HUES6 (cell line): ENCODE results near the gene ZBTB22.

Experiments used
- H3K27ac ChIP-seq: 2 replicates; pipeline ENCODE4 v1.7.0; 2013; ENCODE audit warnings: low read depth, mild to moderate bottlenecking, low read length, inconsistent platforms
- H3K27me3 ChIP-seq: 2 replicates; pipeline ENCODE4 v1.6.1; 2013; ENCODE audit warnings: low read length; ENCODE audit not compliant: control insufficient read depth, insufficient read depth
- H3K36me3 ChIP-seq: 2 replicates; pipeline ENCODE4 v1.6.1; 2013; ENCODE audit warnings: low read length; ENCODE audit not compliant: control insufficient read depth, insufficient read depth
- H3K4me1 ChIP-seq: 2 replicates; pipeline ENCODE4 v1.6.1; 2013; ENCODE audit warnings: low read length; ENCODE audit not compliant: control insufficient read depth, insufficient read depth
- H3K4me3 ChIP-seq: 2 replicates; pipeline ENCODE4 v1.5.1; 2013; ENCODE audit warnings: low read depth, low read length
- H3K9ac ChIP-seq: one replicate; pipeline ENCODE4 v1.6.1; 2013; ENCODE audit warnings: mild to moderate bottlenecking, low read length
- H3K9me3 ChIP-seq: 2 replicates; pipeline ENCODE4 v1.6.1; 2013; ENCODE audit warnings: low read depth, low read length; ENCODE audit not compliant: control insufficient read depth, insufficient read depth

Gene ZBTB22

DNA sequence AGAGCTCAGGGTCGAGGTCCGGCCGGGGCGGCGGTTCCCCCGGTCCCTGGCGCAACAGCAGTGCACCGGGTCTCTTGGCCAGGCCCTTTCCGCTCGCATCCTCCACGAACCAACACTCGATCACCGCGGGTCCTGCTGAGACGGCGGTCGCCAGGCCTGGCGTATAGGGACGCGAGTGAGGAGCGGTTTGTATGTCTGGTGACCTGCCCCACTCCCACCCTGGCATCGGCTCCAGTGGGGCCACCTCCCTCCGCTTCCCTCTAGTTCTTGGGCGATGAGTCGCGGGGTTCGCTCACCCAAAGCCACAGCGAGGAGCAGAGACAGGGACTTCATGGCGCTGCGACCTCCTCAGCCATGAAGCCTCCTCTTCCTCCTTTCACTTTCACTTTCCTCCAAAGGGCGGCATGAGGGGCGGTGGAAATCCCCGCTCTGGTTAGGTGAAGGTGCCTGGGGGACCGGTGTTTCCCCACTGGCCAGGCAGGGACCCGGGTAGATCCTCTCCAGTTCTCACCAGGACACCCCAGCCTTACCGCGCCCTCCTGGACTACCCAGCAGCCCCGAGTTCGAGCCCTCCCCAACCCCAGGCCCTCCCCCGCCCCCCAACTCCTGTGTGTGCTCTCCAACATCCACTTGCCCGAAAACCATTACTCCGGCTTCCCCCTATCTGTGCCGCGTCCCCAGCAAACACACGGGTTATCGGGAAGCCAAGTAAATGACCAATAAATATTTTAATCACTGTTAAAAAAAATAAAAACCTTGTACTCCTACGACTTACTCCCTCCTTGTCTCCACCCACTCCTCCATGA lies 3.6 kb downstream of the ZBTB22 start, which contains the start of gene TAPBP:
Gene TAPBP, minus strand, starts transcription at position 370 of the 806 bp plus-strand sequence. Its CDS starts 37 bp downstream, at position 333.
- peak within 1 kb of the TSS; percentile 85 for H3K4me3 ChIP-seq
- H3K27me3 ChIP-seq, result no peaks in the 10 kb centered on the region
- H3K9ac ChIP-seq, result peak within 1 kb of the TSS; percentile 79
- H3K9me3 ChIP-seq, result no peaks in the 10 kb centered on the region
- peaks cover 5% of the 10 kb centered on the region for H3K36me3 ChIP-seq
- H3K4me1 ChIP-seq, result peaks cover 20% of the 10 kb centered on the region
- no peak within 1 kb of the TSS for H3K27ac ChIP-seq

GRCh38 chr6:33313105-33313708 lies 4.3 kb downstream of the ZBTB22 start:
- Histone ChIP-seq H3K9ac (peak overlapping the region; percentile 79), H3K9me3 (no peaks in the 10 kb centered on the region), H3K4me3 (peak overlapping the region; percentile 85), H3K27ac (no peak overlapping the region), H3K27me3 (no peaks in the 10 kb centered on the region), H3K36me3 (no peaks in the 10 kb centered on the region), H3K4me1 (peaks cover 13% of the 10 kb centered on the region)

DNA sequence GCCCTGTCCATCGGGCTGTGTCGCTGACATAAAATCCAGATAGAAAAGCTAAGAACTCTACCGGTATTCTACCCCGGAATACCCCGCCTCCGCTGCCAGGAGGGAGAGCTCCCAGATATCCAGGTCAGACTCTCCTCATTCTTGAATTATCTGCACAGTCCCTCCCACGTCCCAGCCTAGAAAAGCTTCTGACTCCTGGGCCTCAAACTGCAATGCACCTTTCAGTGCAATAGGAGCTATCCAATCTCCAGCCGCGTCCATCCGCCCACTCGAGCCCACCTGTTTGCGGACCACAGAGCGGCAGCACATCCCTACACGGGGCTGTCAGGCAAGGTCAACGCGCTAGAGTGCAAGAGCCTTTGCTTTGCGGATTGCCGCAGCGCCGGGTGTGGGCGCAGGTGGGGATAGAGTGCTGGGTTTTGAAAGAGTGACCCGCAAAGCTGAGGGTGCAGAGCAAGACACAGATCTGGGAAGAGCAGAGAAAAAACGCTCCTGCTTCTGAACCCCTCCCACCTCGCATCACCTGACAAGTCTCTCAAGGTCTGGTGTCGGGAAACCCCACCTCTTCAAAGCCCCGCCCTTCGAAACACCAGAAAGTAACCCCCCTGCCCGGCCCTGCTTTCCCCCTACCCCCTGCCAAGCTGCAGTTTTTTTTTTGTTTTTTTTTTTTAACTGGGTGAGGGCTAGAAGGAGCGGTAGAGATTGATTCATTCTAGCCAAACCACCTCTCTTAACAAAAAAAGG lies 5.0 kb downstream of the ZBTB22 start:
- H3K27ac ChIP-seq, result no peak overlapping the region

GRCh38 chr6:33306356-33306755 lies 11.2 kb downstream of the ZBTB22 start:
- Histone ChIP-seq H3K4me3 (no peak overlapping the region), H3K9ac (no peak overlapping the region), H3K9me3 (no peaks in the 10 kb centered on the region), H3K4me1 (no peaks in the 10 kb centered on the region), H3K36me3 (no peaks in the 10 kb centered on the region; the same call in 1 of the 2 replicates), H3K27me3 (no peaks in the 10 kb centered on the region), H3K27ac (no peak overlapping the region)

More for the DNA sequence above, 5.0 kb downstream of the ZBTB22 start:
- Histone ChIP-seq H3K4me1 (peaks cover 13% of the 10 kb centered on the region), H3K27me3 (no peaks in the 10 kb centered on the region), H3K9me3 (no peaks in the 10 kb centered on the region), H3K36me3 (no peaks in the 10 kb centered on the region), H3K9ac (peak overlapping the region; percentile 79), H3K4me3 (peak overlapping the region; percentile 85)

- Histone ChIP-seq H3K27ac (no peak overlapping the region), H3K36me3 (no peaks in the 10 kb centered on the region; the same call in 1 of the 2 replicates), H3K27me3 (no peaks in the 10 kb centered on the region), H3K4me3 (no peak overlapping the region), H3K9ac (no peak overlapping the region), H3K4me1 (no peaks in the 10 kb centered on the region), H3K9me3 (no peaks in the 10 kb centered on the region)
These were observed 12.5 kb downstream of the ZBTB22 start for GRCh38 chr6:33305052-33305451.

GRCh38 chr6:33304216-33304615 lies 13.3 kb downstream of the ZBTB22 start:
- H3K36me3 ChIP-seq, result no peaks in the 10 kb centered on the region; the same call in 1 of the 2 replicates
- no peak overlapping the region for H3K9ac ChIP-seq
- no peaks in the 10 kb centered on the region for H3K27me3 ChIP-seq
- H3K9me3 ChIP-seq, result no peaks in the 10 kb centered on the region
- no peak overlapping the region for H3K27ac ChIP-seq
- H3K4me3 ChIP-seq, result no peak overlapping the region
- H3K4me1 ChIP-seq, result no peaks in the 10 kb centered on the region

DNA sequence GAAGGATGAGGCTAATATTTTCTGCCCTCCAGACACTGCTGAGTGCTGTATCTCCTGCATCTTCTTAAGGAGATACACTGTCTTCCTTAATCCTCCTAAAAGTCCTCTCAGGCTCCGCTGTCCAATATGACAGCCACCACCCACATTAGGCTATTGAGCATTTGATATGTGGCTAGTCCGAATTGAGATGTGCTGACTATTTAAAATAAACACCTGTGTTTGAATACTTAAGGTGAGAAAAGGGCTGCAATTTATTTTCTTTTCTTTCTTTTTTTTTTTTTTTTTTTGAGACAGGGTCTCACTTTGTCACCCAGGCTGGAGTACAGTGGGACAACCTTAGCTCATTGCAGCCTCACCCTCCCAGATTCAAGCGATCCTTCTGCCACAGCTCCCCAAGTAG lies 15.7 kb downstream of the ZBTB22 start:
- Histone ChIP-seq H3K36me3 (no peaks in the 10 kb centered on the region; the same call in 1 of the 2 replicates), H3K27me3 (no peaks in the 10 kb centered on the region), H3K9ac (no peak overlapping the region), H3K9me3 (no peaks in the 10 kb centered on the region), H3K4me1 (peaks cover 5% of the 10 kb centered on the region; the same call in 1 of the 2 replicates), H3K4me3 (no peak overlapping the region), H3K27ac (no peak overlapping the region)

DNA sequence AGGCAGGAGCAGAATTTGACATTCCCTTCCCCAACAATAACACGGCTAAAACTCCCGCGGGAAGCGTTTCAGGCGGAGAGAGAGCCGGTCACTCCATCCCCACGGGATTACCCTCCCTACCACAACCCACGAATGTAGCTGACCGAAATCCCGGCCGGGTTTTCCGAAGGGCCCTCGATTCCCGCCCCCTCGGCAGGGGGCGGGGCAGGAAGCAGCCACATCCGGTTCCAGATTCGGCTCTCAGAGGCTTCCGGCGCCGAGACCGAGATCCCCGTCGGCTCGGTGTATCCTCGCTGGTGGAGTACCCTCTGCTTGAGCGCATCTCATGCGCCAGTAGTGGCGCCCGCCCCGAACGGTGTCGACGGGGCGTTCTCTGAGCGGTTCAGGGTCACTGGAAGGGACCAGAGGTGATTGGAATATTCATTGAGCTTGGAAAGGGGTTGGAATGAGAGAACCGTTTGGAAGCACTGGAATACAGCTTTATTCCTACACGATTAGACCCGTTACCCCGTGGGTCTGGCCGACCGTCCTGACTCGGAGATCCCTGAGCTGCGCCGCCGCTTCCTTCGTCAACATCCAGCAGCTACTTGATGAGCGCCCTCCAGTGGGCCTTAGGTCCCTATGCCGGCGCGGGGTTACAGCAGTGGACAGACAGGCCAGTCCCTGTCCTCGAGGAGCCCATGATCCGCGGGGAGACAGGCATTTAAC lies 18.2 kb downstream of the ZBTB22 start:
- peak overlapping the region; percentile 86 for H3K9ac ChIP-seq
- peak overlapping the region; percentile 80 for H3K27ac ChIP-seq

GRCh38 chr6:33298773-33299236 lies 18.7 kb downstream of the ZBTB22 start, which contains the start of gene RGL2:
TSS of gene RGL2 (minus strand) at chr6:33298942. CDS start at chr6:33298610, 332 bp downstream.
- Histone ChIP-seq H3K36me3 (peaks cover 20% of the 10 kb centered on the region), H3K4me3 (peak within 1 kb of the TSS; percentile 97), H3K9ac (peak within 1 kb of the TSS; percentile 86), H3K4me1 (peaks cover 6% of the 10 kb centered on the region; the same call in 1 of the 2 replicates), H3K9me3 (no peaks in the 10 kb centered on the region), H3K27ac (peak within 1 kb of the TSS; percentile 80), H3K27me3 (no peaks in the 10 kb centered on the region)

More for the DNA sequence above, 18.2 kb downstream of the ZBTB22 start:
- Histone ChIP-seq H3K36me3 (peaks cover 16% of the 10 kb centered on the region), H3K4me1 (peaks cover 6% of the 10 kb centered on the region; the same call in 1 of the 2 replicates), H3K27me3 (no peaks in the 10 kb centered on the region), H3K4me3 (peak overlapping the region; percentile 97), H3K9me3 (no peaks in the 10 kb centered on the region)
